ENCODE measurements around the gene EGFR. TPM values are rescaled to one million over a fixed set of nuclear protein-coding genes. Genes with fewer than 3 reads are reported as not detected.

The EGFR gene
- total and polyA plus RNA-seq, 2 donors (not counting 1 experiment from before 2014, with no cell fraction given): 55.3 to 62.8 TPM

- H3K27ac ChIP-seq (ENCODE audit: insufficient read depth, low read length): peak overlapping the region; percentile 30
- no peaks in the 10 kb centered on the region for H3K27me3 ChIP-seq (ENCODE audit: control insufficient read depth, insufficient read depth, low read length)
- no peaks in the 10 kb centered on the region for H3K9me3 ChIP-seq (ENCODE audit: control insufficient read depth, insufficient read depth, low read depth, low read length)
- H3K4me3 ChIP-seq (replicated peaks in 1 of 4; ENCODE audit: control extremely low read depth in 1 of 4, insufficient read depth in 1 of 4, low read depth in 3 of 4, low read length in 4 of 4): no peak overlapping the region
- peak; percentile 71 to 76 for DNase-seq (ENCODE audit: low read depth in 2 of 2)
- TF ChIP-seq CTCF (conservative IDR thresholded peaks at IDR 0.05 in 1 of 2, IDR thresholded peaks at IDR 0.05 in 1 of 2; ENCODE audit: low read depth in 1 of 2, low read length in 2 of 2) (no peak), EZH2 (IDR thresholded peaks at IDR 0.05; ENCODE audit: low read length, missing control alignments) (no peak)
- H3K4me1 ChIP-seq (ENCODE audit: control insufficient read depth, extremely low read depth, insufficient read depth, low read length): peaks cover 19% of the 10 kb centered on the region
- peaks cover 5% of the 10 kb centered on the region for H3K36me3 ChIP-seq (ENCODE audit: control insufficient read depth, insufficient read depth, low read length)
- H3K9ac ChIP-seq (ENCODE audit: insufficient read depth, low read length): no peak overlapping the region
- peaks cover 60% of the 10 kb centered on the region for H3K79me2 ChIP-seq (ENCODE audit: control insufficient read depth, insufficient read depth, low read length)
- no peaks in the 10 kb centered on the region for H4K20me1 ChIP-seq (ENCODE audit: control insufficient read depth, extremely low read depth, insufficient read depth, low read length)
- H3K4me2 ChIP-seq (ENCODE audit: extremely low read depth, insufficient read depth, low read length): no peak overlapping the region
- H2AFZ ChIP-seq (ENCODE audit: low read length): no peak overlapping the region
These were observed 101.8 kb downstream of the EGFR start for GRCh38 chr7:55120501-55121198.

- Histone ChIP-seq H3K36me3 (ENCODE audit: control insufficient read depth, insufficient read depth, low read length) (peaks cover 9% of the 10 kb centered on the region), H3K79me2 (ENCODE audit: control insufficient read depth, insufficient read depth, low read length) (peaks cover 62% of the 10 kb centered on the region), H3K9me3 (ENCODE audit: control insufficient read depth, insufficient read depth, low read depth, low read length) (no peaks in the 10 kb centered on the region), H3K4me3 (replicated peaks in 1 of 4; ENCODE audit: control extremely low read depth in 1 of 4, insufficient read depth in 1 of 4, low read depth in 3 of 4, low read length in 4 of 4) (no peak overlapping the region), H3K4me1 (ENCODE audit: control insufficient read depth, extremely low read depth, insufficient read depth, low read length) (peaks cover 24% of the 10 kb centered on the region), H3K27ac (ENCODE audit: insufficient read depth, low read length) (peak overlapping the region; percentile 41), H3K4me2 (ENCODE audit: extremely low read depth, insufficient read depth, low read length) (no peak overlapping the region), H3K27me3 (ENCODE audit: control insufficient read depth, insufficient read depth, low read length) (no peaks in the 10 kb centered on the region), H3K9ac (ENCODE audit: insufficient read depth, low read length) (no peak overlapping the region), H4K20me1 (ENCODE audit: control insufficient read depth, extremely low read depth, insufficient read depth, low read length) (no peaks in the 10 kb centered on the region), H2AFZ (ENCODE audit: low read length) (no peak overlapping the region)
- no peak for TF ChIP-seq EZH2 (IDR thresholded peaks at IDR 0.05; ENCODE audit: low read length, missing control alignments)
- no peak for TF ChIP-seq CTCF (conservative IDR thresholded peaks at IDR 0.05 in 1 of 2, IDR thresholded peaks at IDR 0.05 in 1 of 2; ENCODE audit: low read depth in 1 of 2, low read length in 2 of 2)
- DNase-seq (ENCODE audit: low read depth in 2 of 2): no peak
These were observed 102.4 kb downstream of the EGFR start for GRCh38 chr7:55121249-55121648.

- no peak overlapping the region for H2AFZ ChIP-seq (ENCODE audit: low read length)
- peaks cover 26% of the 10 kb centered on the region for H3K4me1 ChIP-seq (ENCODE audit: control insufficient read depth, extremely low read depth, insufficient read depth, low read length)
- H3K4me2 ChIP-seq (ENCODE audit: extremely low read depth, insufficient read depth, low read length): no peak overlapping the region
- DNase-seq (ENCODE audit: low read depth in 2 of 2): no peak
- no peaks in the 10 kb centered on the region for H3K27me3 ChIP-seq (ENCODE audit: control insufficient read depth, insufficient read depth, low read length)
- peaks cover 63% of the 10 kb centered on the region for H3K79me2 ChIP-seq (ENCODE audit: control insufficient read depth, insufficient read depth, low read length)
- no peaks in the 10 kb centered on the region for H4K20me1 ChIP-seq (ENCODE audit: control insufficient read depth, extremely low read depth, insufficient read depth, low read length)
- H3K4me3 ChIP-seq (replicated peaks in 1 of 4; ENCODE audit: control extremely low read depth in 1 of 4, insufficient read depth in 1 of 4, low read depth in 3 of 4, low read length in 4 of 4): no peak overlapping the region
- no peak overlapping the region for H3K27ac ChIP-seq (ENCODE audit: insufficient read depth, low read length)
- TF ChIP-seq EZH2 (IDR thresholded peaks at IDR 0.05; ENCODE audit: low read length, missing control alignments) (no peak), CTCF (conservative IDR thresholded peaks at IDR 0.05 in 1 of 2, IDR thresholded peaks at IDR 0.05 in 1 of 2; ENCODE audit: low read depth in 1 of 2, low read length in 2 of 2) (no peak)
- no peak overlapping the region for H3K9ac ChIP-seq (ENCODE audit: insufficient read depth, low read length)
- no peaks in the 10 kb centered on the region for H3K9me3 ChIP-seq (ENCODE audit: control insufficient read depth, insufficient read depth, low read depth, low read length)
- H3K36me3 ChIP-seq (ENCODE audit: control insufficient read depth, insufficient read depth, low read length): peaks cover 11% of the 10 kb centered on the region
These were observed 103.4 kb downstream of the EGFR start for GRCh38 chr7:55122263-55122662.

All from fibroblast of lung (primary cell).